T47D (cell line): ENCODE data around the gene NOM1.

Source experiments
- DNase-seq, 2 experiments: peaks; one replicate each; pipeline versions ENCODE4 v3.0.0 to v3.0.0-alpha.2; 2011 to 2012; ENCODE audit warnings: low read depth in 1 of 2, low spot score in 1 of 2
- JUND ChIP-seq: IDR thresholded peaks from 2 replicates; pipeline ENCODE4 v1.6.1; 2012; ENCODE audit warnings: low read depth
- in situ Hi-C: cut with HindIII; loops from 2 replicates; pipeline ENCODE4 v1.10.0; 2016; ENCODE audit warnings: low sequenced_read_pairs, low pct_unique_long_range_greater_than_20kb

Gene NOM1

GRCh38 chr7:156998988-156999957, 49.8 kb downstream of the NOM1 start:
- TF ChIP-seq JUND = no peak
- in situ Hi-C loops = no loop called here
- DNase-seq = no peak

GRCh38 chr7:156999958-157000726, 50.6 kb downstream of the NOM1 start:
- DNase-seq = peak; percentile 52 to 61
- in situ Hi-C loops = no loop called here
- TF ChIP-seq JUND = no peak

- no peak for TF ChIP-seq JUND
- in situ Hi-C loops = no loop called here
- DNase-seq = no peak
Measured at GRCh38 chr7:157000741-157001653, 51.5 kb downstream of the NOM1 start.

- in situ Hi-C loops = no loop called here
- DNase-seq = no peak
- no peak for TF ChIP-seq JUND
Measured at GRCh38 chr7:157001920-157002818, 52.7 kb downstream of the NOM1 start.

GRCh38 chr7:157002819-157003421, 53.4 kb downstream of the NOM1 start:
- DNase-seq = no peak
- in situ Hi-C loops = no loop called here
- TF ChIP-seq JUND = no peak

GRCh38 chr7:157003445-157003755, 53.9 kb downstream of the NOM1 start:
- in situ Hi-C loops = no loop called here
- no peak for DNase-seq
- TF ChIP-seq JUND = no peak

- in situ Hi-C loops = no loop called here
- no peak for TF ChIP-seq JUND
- DNase-seq = no peak
Measured at GRCh38 chr7:157003756-157004520, 54.4 kb downstream of the NOM1 start.

- no peak for TF ChIP-seq JUND
- in situ Hi-C loops = no loop called here
- no peak for DNase-seq
Measured at GRCh38 chr7:157004521-157005455, 55.3 kb downstream of the NOM1 start.

- in situ Hi-C loops = no loop called here
- no peak for DNase-seq
Measured at GRCh38 chr7:157005456-157006204, 56.1 kb downstream of the NOM1 start.

More at GRCh38 chr7:157005456-157006204, 56.1 kb downstream of the NOM1 start:
- TF ChIP-seq JUND = no peak
